H1 (cell line): ENCODE data around the gene OXA1L. TPM values are rescaled to one million over a fixed set of nuclear protein-coding genes. Genes with fewer than 3 reads are reported as not detected.

Experiments used
- CTCF ChIA-PET: fragments of 300-600 bp; sonication (Branson Sonifier 250); formaldehyde crosslinking; loops from one replicate; lab custom pipeline; 2021; ENCODE audit not compliant: partially characterized antibody; lab: Charles Lee
- POLR2A ChIA-PET: fragments of 300-600 bp; sonication (Branson Sonifier 250); formaldehyde crosslinking; loops from one replicate; lab custom pipeline; 2021; ENCODE audit warnings: inconsistent platforms; ENCODE audit not compliant: partially characterized antibody; lab: Charles Lee
- DNase-seq, 2 experiments: peaks; one replicate each; pipeline versions ENCODE4 v3.0.0 to v3.0.0-alpha.2; 2010 to 2022; ENCODE audit warnings: low spot score in 2 of 2, low read depth in 1 of 2, mixed read lengths in 1 of 2
- FAIRE-seq: peaks from 2 replicates; lab custom pipeline; 2011; peaks lifted over from hg19 to GRCh38; lab: Jason Lieb, UNC
- H2AFZ ChIP-seq: 2 replicates; pipeline ENCODE4 v1.8.1; 2012; ENCODE audit warnings: low read length, inconsistent platforms
- H2AK5ac ChIP-seq: 2 replicates; pipeline ENCODE4 v1.6.1; 2013; ENCODE audit warnings: low read depth, low read length
- H2BK120ac ChIP-seq: replicated peaks from 2 replicates; pipeline ENCODE3; 2013; ENCODE audit warnings: low read depth, low read length, inconsistent platforms
- H2BK12ac ChIP-seq: 2 replicates; pipeline ENCODE4 v1.6.1; 2013; ENCODE audit warnings: low read depth, low read length
- H2BK15ac ChIP-seq: 2 replicates; pipeline ENCODE4 v1.6.1; 2013; ENCODE audit warnings: low read length
- H2BK20ac ChIP-seq: 2 replicates; pipeline ENCODE4 v1.6.1; 2013; ENCODE audit warnings: low read length
- H2BK5ac ChIP-seq: 2 replicates; pipeline ENCODE4 v1.6.1; 2013; ENCODE audit warnings: low read depth, low read length
- H3K14ac ChIP-seq: 2 replicates; pipeline ENCODE4 v1.6.1; 2013; ENCODE audit warnings: inconsistent platforms; ENCODE audit not compliant: insufficient read length
- H3K18ac ChIP-seq: 2 replicates; pipeline ENCODE4 v1.6.1; 2013; ENCODE audit warnings: low read length; ENCODE audit errors: extremely low read depth
- H3K23ac ChIP-seq: 2 replicates; pipeline ENCODE4 v1.6.1; 2013; ENCODE audit warnings: inconsistent platforms; ENCODE audit not compliant: insufficient read length
- H3K23me2 ChIP-seq: 2 replicates; pipeline ENCODE4 v1.6.1; 2013; ENCODE audit warnings: low read depth, low read length
- H3K27ac ChIP-seq: 2 replicates; pipeline ENCODE4 v1.6.1; 2011; ENCODE audit warnings: low read depth, low read length, inconsistent platforms
- H3K27me3 ChIP-seq, 4 experiments: replicated peaks in 1 of 4; 1 replicate in 1 of 4; 2 replicates in 3 of 4; pipeline versions ENCODE4 v1.6.1 to v1.8.1; 2011 to 2013; ENCODE audit warnings: low read length in 3 of 4, mild to moderate bottlenecking in 3 of 4, inconsistent platforms in 2 of 4, mixed read lengths in 2 of 4, moderate library complexity in 1 of 4; ENCODE audit not compliant: control insufficient read depth in 3 of 4, insufficient read depth in 3 of 4; ENCODE audit errors: extremely low read depth in 1 of 4
- H3K36me3 ChIP-seq, 4 experiments: 2 replicates each; pipeline versions ENCODE4 v1.6.1 to v1.8.1; 2011 to 2013; ENCODE audit warnings: mild to moderate bottlenecking in 4 of 4, low read length in 3 of 4, moderate library complexity in 2 of 4, control low read depth in 1 of 4, inconsistent platforms in 1 of 4; ENCODE audit not compliant: insufficient read depth in 4 of 4, control insufficient read depth in 2 of 4
- H3K4ac ChIP-seq: replicated peaks from 2 replicates; pipeline ENCODE3; 2013; ENCODE audit warnings: low read length, low read depth, mixed read lengths, inconsistent platforms; ENCODE audit not compliant: insufficient read length
- H3K4me1 ChIP-seq, 4 experiments: replicated peaks in 1 of 4; 1 replicate in 1 of 4; 2 replicates in 3 of 4; pipeline versions ENCODE4 v1.6.1 to v1.8.1; 2011 to 2013; ENCODE audit warnings: low read length in 3 of 4, inconsistent platforms in 2 of 4, mixed read lengths in 1 of 4; ENCODE audit not compliant: insufficient read depth in 4 of 4, control insufficient read depth in 3 of 4
- H3K4me2 ChIP-seq, 2 experiments: 2 replicates each; pipeline versions ENCODE4 v1.6.1 to v1.8.1; 2011 to 2013; ENCODE audit warnings: low read depth in 2 of 2, low read length in 2 of 2, control low read depth in 1 of 2, inconsistent platforms in 1 of 2, mild to moderate bottlenecking in 1 of 2; ENCODE audit not compliant: insufficient read depth in 1 of 2
- H3K4me3 ChIP-seq, 4 experiments: fragments of 200-600, 300-600 bp in 1 of 4; sonication (generic), shearing (Covaris generic), sonication (Bioruptor Twin) in 1 of 4; 2 replicates each; pipeline versions ENCODE4 v1.5.1 to v1.8.1; 2011 to 2016; ENCODE audit warnings: low read length in 4 of 4, low read depth in 3 of 4, control low read depth in 2 of 4, inconsistent platforms in 2 of 4, mild to moderate bottlenecking in 2 of 4, mixed read lengths in 1 of 4, moderate library complexity in 1 of 4; ENCODE audit not compliant: insufficient read depth in 2 of 4; ENCODE audit errors: extremely low read depth in 1 of 4
- H3K56ac ChIP-seq: replicated peaks from 2 replicates; pipeline ENCODE3; 2013; ENCODE audit warnings: low read depth, mild to moderate bottlenecking, mixed read lengths, low read length, inconsistent platforms; ENCODE audit not compliant: insufficient read length
- H3K79me1 ChIP-seq: 2 replicates; pipeline ENCODE4 v1.6.1; 2013; ENCODE audit warnings: low read depth, low read length, control low read depth
- H3K79me2 ChIP-seq, 2 experiments: 2 replicates each; pipeline versions ENCODE4 v1.6.1 to v1.8.1; 2012 to 2013; ENCODE audit warnings: low read length in 2 of 2, mild to moderate bottlenecking in 2 of 2, inconsistent platforms in 1 of 2; ENCODE audit not compliant: insufficient read depth in 2 of 2, control insufficient read depth in 1 of 2
- H3K9ac ChIP-seq, 4 experiments: replicated peaks in 1 of 4; 1 replicate in 1 of 4; 2 replicates in 3 of 4; pipeline versions ENCODE4 v1.6.1 to v1.8.1; 2011 to 2013; ENCODE audit warnings: low read depth in 3 of 4, low read length in 3 of 4, control low read depth in 2 of 4, mild to moderate bottlenecking in 2 of 4, moderate library complexity in 2 of 4, inconsistent platforms in 1 of 4; ENCODE audit errors: extremely low read depth in 1 of 4
- H3K9me3 ChIP-seq, 2 experiments: 2 replicates each; pipeline versions ENCODE4 v1.6.1 to v1.8.1; 2012 to 2013; ENCODE audit warnings: mild to moderate bottlenecking in 2 of 2, moderate library complexity in 2 of 2, control low read depth in 1 of 2, inconsistent platforms in 1 of 2, low read depth in 1 of 2, low read length in 1 of 2, mixed read lengths in 1 of 2; ENCODE audit not compliant: insufficient read depth in 2 of 2
- H4K20me1 ChIP-seq, 2 experiments: replicated peaks in 1 of 2; 2 replicates each; pipeline versions ENCODE3 to v1.8.1; 2011 to 2013; ENCODE audit warnings: inconsistent platforms in 2 of 2, low read length in 2 of 2, mild to moderate bottlenecking in 1 of 2; ENCODE audit not compliant: insufficient read depth in 2 of 2, control insufficient read depth in 1 of 2
- H4K5ac ChIP-seq: 2 replicates; pipeline ENCODE4 v1.6.1; 2013; ENCODE audit warnings: low read length, low read depth, mixed read lengths, inconsistent platforms; ENCODE audit not compliant: insufficient read length
- H4K8ac ChIP-seq: 2 replicates; pipeline ENCODE4 v1.8.0; 2013; ENCODE audit warnings: mild to moderate bottlenecking, moderate library complexity, low read length, inconsistent platforms; ENCODE audit not compliant: insufficient read depth; ENCODE audit errors: extremely low read depth
- H4K91ac ChIP-seq: replicated peaks from 2 replicates; pipeline ENCODE3; 2013; ENCODE audit warnings: low read length, mixed read lengths, inconsistent platforms; ENCODE audit not compliant: insufficient read length
- ATF2 ChIP-seq: IDR thresholded peaks from 2 replicates; pipeline ENCODE4 v1.6.1; 2012; ENCODE audit warnings: low read length, inconsistent platforms
- RXRA ChIP-seq: IDR thresholded peaks from 2 replicates; pipeline ENCODE4 v1.6.1; 2011; ENCODE audit warnings: low read depth, mild to moderate bottlenecking, low read length, moderate library complexity; ENCODE audit not compliant: insufficient read depth
- WGBS, 2 experiments: shearing (Covaris generic) in 1 of 2; methylation state at CpG; one replicate each; pipeline versions ENCODE4 v1.1.6 to v1.1.7; 2013 to 2015; ENCODE audit warnings: low lambda C conversion rate in 2 of 2, mixed read lengths in 2 of 2, inconsistent platforms in 1 of 2, low coverage in 1 of 2, missing lambda C conversion rate in 1 of 2; ENCODE audit not compliant: insufficient replicate concordance in 2 of 2, insufficient coverage in 1 of 2, insufficient read length in 1 of 2; ENCODE audit errors: extremely low coverage in 1 of 2, missing lambda C conversion rate in 1 of 2; 5-methylcytosine and 5-hydroxymethylcytosine counted together
- polyA plus RNA-seq, 7 experiments: library from polyadenylated mRNA; depleted of rRNA in 3 of 7; stranded (reverse) in 5 of 7; unstranded in 2 of 7; fragments of >200 nt in 5 of 7; fragments of 200-250 nt in 2 of 7; gene quantifications; 1 replicate in 5 of 7; 2 replicates in 1 of 7; 4 replicates in 1 of 7; pipeline versions ENCODE4 v1.2.1 to v1.2.3, GENCODE V29; 2011 to 2013; ENCODE audit warnings: missing spikeins in 2 of 7, mixed read lengths in 2 of 7
- total RNA-seq: library from RNA; stranded (reverse); fragmentation: NEBNext Ultra II Directional; extraction: Animal tissue kit (Norgen Biotek cat#: 25700); gene quantifications from 2 replicates; pipeline ENCODE4 v1.2.1, GENCODE V29; 2021

The OXA1L gene
- total and polyA plus RNA-seq, 2 of the 8 experiments (the other 6 are each of a cell fraction or from before 2014, with no cell fraction given): 125 to 199 TPM

GRCh38 chr14:22768947-22769346, 2.5 kb downstream of the OXA1L start:
- no peak for FAIRE-seq
- H2BK5ac ChIP-seq: no peak overlapping the region
- no peak overlapping the region for H2BK12ac ChIP-seq
- peaks cover 0 to 2% (median 0%) of the 10 kb centered on the region in 4 experiments; a peak in 2 of 7 replicates for H3K4me1 ChIP-seq
- peaks cover 3 to 20% of the 10 kb centered on the region in 2 experiments; a peak in 3 of 4 replicates for H3K79me2 ChIP-seq
- WGBS, 2 experiments: 90% methylated on average over 4 of the region's 4 CpGs; no CpG with 5 or more reads in 1 of the 2 experiments
- H2BK20ac ChIP-seq: no peak overlapping the region
- H3K79me1 ChIP-seq: peaks cover 3% of the 10 kb centered on the region
- H3K23me2 ChIP-seq: no peaks in the 10 kb centered on the region
- CTCF ChIA-PET: interaction anchor here (0.9 to 3.4 kb wide), 2 partner anchors 9 kb away, joined by 3 to 15 read pairs; no protein-coding TSS in a partner anchor
- no peak for TF ChIP-seq ATF2
- no peak for TF ChIP-seq RXRA
- no peak overlapping the region for H3K23ac ChIP-seq
- POLR2A ChIA-PET: no interaction called here
- no peak overlapping the region for H3K4me2 ChIP-seq
- no peak for DNase-seq
- H2BK15ac ChIP-seq: no peak overlapping the region
- no peaks in the 10 kb centered on the region for H4K20me1 ChIP-seq
- H3K9me3 ChIP-seq: no peaks in the 10 kb centered on the region
- no peak overlapping the region for H3K56ac ChIP-seq
- H3K4me3 ChIP-seq: no peak overlapping the region
- H4K91ac ChIP-seq: no peak overlapping the region
- no peaks in the 10 kb centered on the region for H3K27me3 ChIP-seq
- H2AK5ac ChIP-seq: no peak overlapping the region
- no peak overlapping the region for H3K4ac ChIP-seq
- peaks cover 20 to 41% (median 33%) of the 10 kb centered on the region in 4 experiments for H3K36me3 ChIP-seq
- H2AFZ ChIP-seq: no peak overlapping the region
- H3K27ac ChIP-seq: no peak overlapping the region
- no peak overlapping the region for H2BK120ac ChIP-seq
- no peak overlapping the region for H3K14ac ChIP-seq
- no peak overlapping the region for H3K9ac ChIP-seq
- no peak overlapping the region for H3K18ac ChIP-seq
- no peak overlapping the region for H4K8ac ChIP-seq
- no peak overlapping the region for H4K5ac ChIP-seq
